Trophoblast cell (in vitro differentiated cells and primary cell): ENCODE results near the gene CD70.
A peak's percentile ranks its signal among the peaks of the same experiment; 100 is the strongest.

ENCODE experiments used
- DNase-seq, 2 donors: peaks; one replicate each; pipeline ENCODE4 v3.0.0-alpha.2; 2016
- H2AFZ ChIP-seq: 2 replicates; pipeline ENCODE4 v1.6.1; 2013; ENCODE audit warnings: low read length, moderate library complexity, mild to moderate bottlenecking; ENCODE audit not compliant: insufficient read depth, poor library complexity
- H2AK5ac ChIP-seq: 2 replicates; pipeline ENCODE4 v1.6.1; 2013; ENCODE audit warnings: mild to moderate bottlenecking, low read length
- H2BK120ac ChIP-seq: 2 replicates; pipeline ENCODE4 v1.6.1; 2013; ENCODE audit warnings: low read length, mild to moderate bottlenecking, moderate library complexity; ENCODE audit not compliant: insufficient read depth, poor library complexity
- H2BK12ac ChIP-seq: 2 replicates; pipeline ENCODE4 v1.6.1; 2013; ENCODE audit warnings: mild to moderate bottlenecking, low read length, moderate library complexity
- H2BK5ac ChIP-seq: 2 replicates; pipeline ENCODE4 v1.6.1; 2013; ENCODE audit warnings: low read length, low read depth, moderate library complexity, mild to moderate bottlenecking; ENCODE audit not compliant: poor library complexity
- H3K14ac ChIP-seq: 2 replicates; pipeline ENCODE4 v1.6.1; 2013; ENCODE audit warnings: mild to moderate bottlenecking, low read length
- H3K18ac ChIP-seq: 2 replicates; pipeline ENCODE4 v1.6.1; 2013; ENCODE audit warnings: mild to moderate bottlenecking, low read length
- H3K23ac ChIP-seq: 2 replicates; pipeline ENCODE4 v1.6.1; 2013; ENCODE audit warnings: low read length
- H3K27ac ChIP-seq: 2 replicates; pipeline ENCODE4 v1.5.1; 2013; ENCODE audit warnings: low read depth, mild to moderate bottlenecking, inconsistent platforms, low read length, moderate library complexity
- H3K27me3 ChIP-seq: 2 replicates; pipeline ENCODE4 v1.6.1; 2013; ENCODE audit warnings: inconsistent platforms, mild to moderate bottlenecking, low read length, moderate library complexity; ENCODE audit not compliant: insufficient read depth
- H3K36me3 ChIP-seq, 2 experiments: 1 replicate in 1 of 2; 2 replicates in 1 of 2; pipeline ENCODE4 v1.6.1; 2013; ENCODE audit warnings: low read length in 2 of 2, mild to moderate bottlenecking in 2 of 2, moderate library complexity in 1 of 2; ENCODE audit not compliant: insufficient read depth in 2 of 2, control insufficient read depth in 1 of 2
- H3K4ac ChIP-seq: 2 replicates; pipeline ENCODE4 v1.6.1; 2013; ENCODE audit warnings: low read depth, mild to moderate bottlenecking, low read length, moderate library complexity
- H3K4me1 ChIP-seq, 2 experiments: 1 replicate in 1 of 2; 2 replicates in 1 of 2; pipeline ENCODE4 v1.6.1; 2013; ENCODE audit warnings: low read length in 2 of 2, mild to moderate bottlenecking in 2 of 2, moderate library complexity in 1 of 2; ENCODE audit not compliant: insufficient read depth in 2 of 2, control insufficient read depth in 1 of 2
- H3K4me2 ChIP-seq: 2 replicates; pipeline ENCODE4 v1.6.1; 2013; ENCODE audit warnings: inconsistent platforms, mild to moderate bottlenecking, low read length, moderate library complexity
- H3K4me3 ChIP-seq: 2 replicates; pipeline ENCODE4 v1.5.1; 2013; ENCODE audit warnings: mild to moderate bottlenecking, low read depth, low read length, inconsistent platforms
- H3K79me1 ChIP-seq: one replicate; pipeline ENCODE4 v1.6.1; 2013; ENCODE audit warnings: low read length
- H3K79me2 ChIP-seq: 2 replicates; pipeline ENCODE4 v1.6.1; 2013; ENCODE audit warnings: low read length, mild to moderate bottlenecking; ENCODE audit not compliant: control insufficient read depth, insufficient read depth, poor library complexity
- H3K9ac ChIP-seq: 2 replicates; pipeline ENCODE4 v1.6.1; 2013; ENCODE audit warnings: mild to moderate bottlenecking, low read length
- H3K9me3 ChIP-seq: 2 replicates; pipeline ENCODE4 v1.6.1; 2013; ENCODE audit warnings: low read depth, mild to moderate bottlenecking, control low read depth, inconsistent platforms, low read length; ENCODE audit not compliant: insufficient read depth
- H4K12ac ChIP-seq: 2 replicates; pipeline ENCODE4 v1.6.1; 2013; ENCODE audit warnings: low read depth, mild to moderate bottlenecking, low read length, moderate library complexity
- H4K8ac ChIP-seq: 2 replicates; pipeline ENCODE4 v1.6.1; 2013; ENCODE audit warnings: low read depth, mild to moderate bottlenecking, low read length, moderate library complexity
- H4K91ac ChIP-seq: one replicate; pipeline ENCODE4 v1.6.1; 2013; ENCODE audit warnings: low read depth, mild to moderate bottlenecking, low read length, moderate library complexity
- WGBS: extraction: QIAGEN DNeasy Blood & Tissue Kit; methylation state at CpG from one replicate; pipeline ENCODE4 v1.1.7; 2013; ENCODE audit warnings: missing lambda C conversion rate; ENCODE audit not compliant: insufficient read length, insufficient coverage; ENCODE audit errors: extremely low coverage; 5-methylcytosine and 5-hydroxymethylcytosine counted together

The CD70 gene

DNA sequence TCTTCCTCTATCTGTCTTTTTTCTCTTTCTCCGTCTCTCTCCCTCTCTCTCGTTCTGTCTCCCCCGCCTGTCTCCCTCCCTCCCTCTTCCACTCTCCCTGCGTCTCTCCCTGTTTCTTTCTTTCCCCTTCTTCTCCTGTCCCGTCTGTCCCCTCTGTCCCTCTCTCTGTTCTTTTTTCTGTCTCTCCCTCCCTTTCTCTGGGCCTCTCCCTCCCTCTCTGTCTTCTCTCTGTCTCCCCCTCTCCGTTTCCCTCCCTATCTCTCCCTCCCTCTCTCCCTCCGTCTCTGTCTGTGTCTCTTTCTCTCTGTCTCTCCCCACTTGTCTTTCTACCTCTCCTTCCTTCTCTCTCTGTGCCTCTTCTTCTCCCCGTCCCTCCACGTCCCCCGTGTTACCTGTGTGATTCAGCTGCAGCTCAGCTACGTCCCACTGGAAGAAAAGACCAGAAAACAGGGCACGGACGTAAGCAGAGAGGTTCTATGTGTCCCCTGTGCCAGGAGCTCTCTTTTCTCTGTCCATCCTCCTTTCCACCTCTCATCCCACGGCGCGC lies 1.2 kb downstream of the CD70 start:
- no CpG with 5 or more reads among the region's 16 CpGs for WGBS
- Histone ChIP-seq H3K4me1 (no peaks in the 10 kb centered on the region), H2BK120ac (no peak overlapping the region), H3K9ac (no peak overlapping the region), H3K27me3 (peaks cover 47% of the 10 kb centered on the region), H3K23ac (no peak overlapping the region), H3K27ac (no peak overlapping the region), H2AFZ (no peak overlapping the region), H3K79me1 (no peaks in the 10 kb centered on the region), H2AK5ac (no peak overlapping the region), H4K91ac (no peak overlapping the region), H3K79me2 (no peaks in the 10 kb centered on the region), H4K8ac (no peak overlapping the region), H3K14ac (no peak overlapping the region), H3K4me2 (no peak overlapping the region), H4K12ac (no peak overlapping the region), H3K4ac (no peak overlapping the region), H3K9me3 (no peaks in the 10 kb centered on the region), H3K36me3 (no peaks in the 10 kb centered on the region), H2BK5ac (no peak overlapping the region), H2BK12ac (no peak overlapping the region), H3K4me3 (no peak overlapping the region), H3K18ac (no peak overlapping the region)
- DNase-seq, result no peak

DNA sequence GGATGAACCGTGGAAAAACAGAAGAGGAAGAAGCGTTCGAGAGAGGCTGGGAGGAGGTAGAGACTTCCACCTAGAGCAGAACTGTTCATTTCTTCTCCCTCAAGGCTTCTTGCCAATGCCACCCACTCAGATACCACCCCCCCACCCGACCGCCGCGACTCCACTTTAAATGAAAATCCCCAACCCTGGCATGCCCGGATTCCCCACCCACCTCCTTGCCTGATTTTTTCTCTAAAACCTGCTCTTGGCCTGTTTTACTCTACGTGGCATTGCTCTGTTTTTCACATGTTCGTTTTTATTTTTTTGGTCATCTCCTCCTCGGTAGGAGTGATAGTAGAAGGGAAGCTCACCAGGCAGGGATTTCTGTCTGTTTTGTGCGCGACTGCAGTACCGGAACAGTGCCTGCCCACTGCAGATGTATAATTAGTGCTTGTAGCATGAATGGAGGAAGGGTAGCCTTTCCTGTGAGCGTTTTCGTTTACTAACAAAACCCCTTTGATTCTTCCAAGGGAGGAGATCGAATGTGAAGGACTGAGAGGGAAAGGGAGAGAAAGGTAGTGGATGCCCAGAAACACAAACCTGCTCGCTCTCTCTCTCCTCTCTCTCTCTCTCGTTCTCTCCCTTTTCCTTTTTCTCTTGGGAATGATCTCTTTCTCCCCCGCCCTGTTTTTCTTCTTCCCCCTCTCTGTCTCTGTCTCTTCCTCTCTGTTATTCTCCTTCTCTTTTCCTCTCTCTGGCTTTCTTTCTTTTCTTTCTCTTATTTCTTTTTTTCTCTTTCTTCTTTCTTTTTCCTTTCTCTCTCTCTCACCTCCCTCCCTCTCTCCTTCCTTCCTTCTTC lies 2.2 kb downstream of the CD70 start:
- Histone ChIP-seq H2BK120ac (no peak overlapping the region), H2BK12ac (no peak overlapping the region), H3K27ac (no peak overlapping the region), H2AFZ (no peak overlapping the region), H3K14ac (no peak overlapping the region), H3K4ac (no peak overlapping the region), H3K4me3 (no peak overlapping the region), H3K9ac (no peak overlapping the region), H4K8ac (no peak overlapping the region), H2BK5ac (no peak overlapping the region), H3K79me2 (no peaks in the 10 kb centered on the region), H3K79me1 (no peaks in the 10 kb centered on the region), H3K36me3 (no peaks in the 10 kb centered on the region), H3K23ac (no peak overlapping the region), H3K4me2 (no peak overlapping the region), H4K91ac (no peak overlapping the region), H3K27me3 (peaks cover 47% of the 10 kb centered on the region), H2AK5ac (no peak overlapping the region), H4K12ac (no peak overlapping the region), H3K4me1 (no peaks in the 10 kb centered on the region), H3K9me3 (no peaks in the 10 kb centered on the region), H3K18ac (no peak overlapping the region)
- DNase-seq, result no peak
- WGBS, result no CpG with 5 or more reads among the region's 20 CpGs

DNA sequence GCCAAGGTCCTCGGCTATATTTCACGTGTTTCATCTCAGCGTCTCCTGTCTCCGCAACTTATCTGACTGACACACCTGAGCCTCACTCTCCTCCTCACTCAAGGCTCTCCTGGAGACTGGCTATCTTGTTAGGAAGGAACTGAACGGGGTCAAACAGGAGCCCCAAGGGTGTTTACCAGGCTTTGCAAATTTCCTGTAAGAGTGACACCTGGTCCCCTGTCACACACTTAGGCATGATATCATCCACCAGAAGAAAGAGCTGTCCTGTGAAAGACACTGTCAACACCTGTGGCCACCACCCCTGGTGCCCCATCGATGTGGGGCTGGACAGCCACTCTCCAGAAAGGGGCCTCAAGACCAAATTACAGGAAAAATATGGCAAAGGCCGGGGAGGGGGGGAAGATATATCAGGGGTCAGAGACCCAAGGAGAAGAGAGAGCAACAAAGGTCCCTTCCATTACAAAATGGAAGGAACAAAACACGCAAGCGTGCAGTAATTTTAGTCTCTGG lies 2.9 kb downstream of the CD70 start:
- no peak overlapping the region for H3K4me2 ChIP-seq
- no peak overlapping the region for H3K4ac ChIP-seq
- no peak overlapping the region for H3K4me3 ChIP-seq
- no peak overlapping the region for H3K23ac ChIP-seq
- no peak overlapping the region for H2BK5ac ChIP-seq
- no peak overlapping the region for H2BK12ac ChIP-seq
- no peak overlapping the region for H3K9ac ChIP-seq
- no peak overlapping the region for H2BK120ac ChIP-seq
- no peaks in the 10 kb centered on the region for H3K4me1 ChIP-seq
- no CpG with 5 or more reads among the region's 9 CpGs for WGBS
- no peak overlapping the region for H4K12ac ChIP-seq
- H3K14ac ChIP-seq, result no peak overlapping the region
- H2AK5ac ChIP-seq, result no peak overlapping the region
- no peaks in the 10 kb centered on the region for H3K79me1 ChIP-seq
- no peak overlapping the region for H4K91ac ChIP-seq
- no peak overlapping the region for H3K18ac ChIP-seq
- no peak overlapping the region for H2AFZ ChIP-seq
- no peak overlapping the region for H3K27ac ChIP-seq
- peaks cover 47% of the 10 kb centered on the region for H3K27me3 ChIP-seq
- DNase-seq, result no peak
- no peaks in the 10 kb centered on the region for H3K9me3 ChIP-seq
- H3K79me2 ChIP-seq, result no peaks in the 10 kb centered on the region
- H4K8ac ChIP-seq, result no peak overlapping the region
- H3K36me3 ChIP-seq, result no peaks in the 10 kb centered on the region

DNA sequence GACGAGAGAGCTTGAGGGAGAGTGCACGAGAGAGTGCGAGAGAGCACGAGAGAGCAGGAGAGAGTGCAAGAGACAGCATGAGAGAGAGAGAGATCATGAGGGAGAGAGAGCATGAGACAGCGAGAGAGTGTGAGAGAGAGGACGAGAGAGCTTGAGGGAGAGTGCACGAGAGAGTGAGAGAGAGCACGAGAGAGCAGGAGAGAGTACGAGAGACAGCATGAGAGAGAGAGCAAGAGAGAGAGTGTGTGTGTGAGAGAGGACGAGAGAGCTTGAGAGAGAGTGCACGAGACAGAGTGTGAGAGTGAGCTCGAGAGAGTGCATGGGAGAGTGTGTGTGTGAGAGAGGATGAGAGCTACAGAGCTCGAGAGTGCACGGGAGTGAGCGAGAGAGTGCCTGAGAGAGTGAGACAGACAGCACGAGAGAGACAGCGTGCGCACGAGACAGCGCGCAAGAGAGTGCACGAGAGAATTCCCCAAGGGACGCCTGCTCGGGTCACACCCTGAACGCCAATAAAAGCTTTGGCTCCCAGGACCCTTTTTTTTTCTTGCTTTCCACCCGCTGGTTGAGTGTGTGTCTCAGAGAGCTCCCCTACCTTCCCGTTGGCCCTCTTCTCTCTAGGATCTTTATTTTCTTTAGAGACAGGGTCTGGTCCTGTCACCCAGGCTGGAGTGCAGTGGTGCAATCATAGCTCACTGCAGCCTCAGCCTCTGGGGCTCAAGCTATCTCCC lies 3.7 kb downstream of the CD70 start:
- Histone ChIP-seq H2BK120ac (no peak overlapping the region), H4K8ac (no peak overlapping the region), H3K27ac (no peak overlapping the region), H3K9me3 (no peaks in the 10 kb centered on the region), H4K12ac (no peak overlapping the region), H3K23ac (peak overlapping the region; percentile 0), H3K4ac (no peak overlapping the region), H3K4me2 (no peak overlapping the region), H3K18ac (no peak overlapping the region), H2BK5ac (no peak overlapping the region), H3K4me3 (no peak overlapping the region), H4K91ac (no peak overlapping the region), H3K36me3 (no peaks in the 10 kb centered on the region), H3K79me2 (no peaks in the 10 kb centered on the region), H3K4me1 (no peaks in the 10 kb centered on the region), H3K79me1 (no peaks in the 10 kb centered on the region), H3K9ac (no peak overlapping the region), H3K27me3 (peaks cover 47% of the 10 kb centered on the region), H3K14ac (no peak overlapping the region), H2AFZ (no peak overlapping the region), H2AK5ac (no peak overlapping the region), H2BK12ac (no peak overlapping the region)
- no peak for DNase-seq
- WGBS, result no CpG with 5 or more reads among the region's 27 CpGs
